SK-N-DZ (cell line): ENCODE data around the gene ALDH1B1.
"Not testable (repeated sequence)": the region's sequence is repeated elsewhere in the genome, so short reads cannot be mapped to it uniquely, and the experiment has no call there.

Experiments
- DNase-seq: peaks from one replicate; pipeline ENCODE4 v3.0.0-alpha.2; 2015; ENCODE audit warnings: low spot score

The ALDH1B1 gene

GRCh38 chr9:38360839-38361472 lies 31.5 kb upstream of the ALDH1B1 start:
- DNase-seq, result no peak

- no peak for DNase-seq
Measured at GRCh38 chr9:38361473-38361850, 31.0 kb upstream of the ALDH1B1 start.

- DNase-seq, result peak; percentile 81
Measured at GRCh38 chr9:38362852-38363588, 29.5 kb upstream of the ALDH1B1 start.

GRCh38 chr9:38363589-38363925 lies 28.9 kb upstream of the ALDH1B1 start:
- no peak for DNase-seq

- no peak for DNase-seq
Measured at GRCh38 chr9:38367898-38368297, 24.6 kb upstream of the ALDH1B1 start.

- no peak for DNase-seq
Measured at GRCh38 chr9:38368731-38369130, 23.8 kb upstream of the ALDH1B1 start.

GRCh38 chr9:38370176-38370575 lies 22.3 kb upstream of the ALDH1B1 start:
- DNase-seq, result no peak

- peak; percentile 71 for DNase-seq
Measured at GRCh38 chr9:38371495-38371894, 21.0 kb upstream of the ALDH1B1 start.

- DNase-seq, result peak; percentile 97
Measured at GRCh38 chr9:38372762-38373619, 19.5 kb upstream of the ALDH1B1 start.

GRCh38 chr9:38373679-38374078 lies 18.8 kb upstream of the ALDH1B1 start:
- no peak for DNase-seq

- DNase-seq, result peak; percentile 52
Measured at GRCh38 chr9:38374847-38375571, 17.5 kb upstream of the ALDH1B1 start.

- DNase-seq, result no peak
Measured at GRCh38 chr9:38375572-38375963, 16.9 kb upstream of the ALDH1B1 start.

- DNase-seq, result no peak
Measured at GRCh38 chr9:38376021-38376670, 16.4 kb upstream of the ALDH1B1 start.

- not testable (repeated sequence) for DNase-seq
Measured at GRCh38 chr9:38377336-38378083, 15.0 kb upstream of the ALDH1B1 start.

GRCh38 chr9:38380230-38380871 lies 12.2 kb upstream of the ALDH1B1 start:
- DNase-seq, result no peak

GRCh38 chr9:38380872-38381534 lies 11.5 kb upstream of the ALDH1B1 start:
- no peak for DNase-seq

GRCh38 chr9:38382141-38382540 lies 10.4 kb upstream of the ALDH1B1 start:
- no peak for DNase-seq

- no peak for DNase-seq
Measured at GRCh38 chr9:38384990-38385848, 7.3 kb upstream of the ALDH1B1 start.

GRCh38 chr9:38385896-38386295 lies 6.6 kb upstream of the ALDH1B1 start:
- DNase-seq, result no peak
